HepG2 (cell line): ENCODE results near the gene RUVBL1. TPM values are rescaled to one million over a fixed set of nuclear protein-coding genes. Genes with fewer than 3 reads are reported as not detected.

ENCODE experiments used
- FOXK1 ChIP-seq: sonication (generic); formaldehyde crosslinking; IDR thresholded peaks from 2 replicates; pipeline ENCODE4 v1.4.0; 2020; ENCODE audit warnings: low read depth, missing genetic modification reagents, borderline replicate concordance
- NFRKB ChIP-seq: fragments of 450-650 bp; IDR thresholded peaks from 2 replicates; pipeline ENCODE4 v1.6.1; 2017
- REPIN1 ChIP-seq: sonication (generic); formaldehyde crosslinking; IDR thresholded peaks from 2 replicates; pipeline ENCODE4 v1.8.0; 2022; ENCODE audit warnings: missing genetic modification reagents, low read depth, mild to moderate bottlenecking, borderline replicate concordance
- ZC3H13 ChIP-seq: sonication (generic); formaldehyde crosslinking; IDR thresholded peaks from 2 replicates; pipeline ENCODE4 v1.8.1; 2023; ENCODE audit warnings: mild to moderate bottlenecking, missing genetic modification reagents, moderate library complexity
- ZFP62 ChIP-seq: sonication (generic); formaldehyde crosslinking; IDR thresholded peaks from 2 replicates; pipeline ENCODE4 v1.4.0; 2020; ENCODE audit warnings: missing genetic modification reagents
- ZNF343 ChIP-seq: sonication (generic); formaldehyde crosslinking; IDR thresholded peaks from 2 replicates; pipeline ENCODE4 v1.4.0; 2020; ENCODE audit warnings: mild to moderate bottlenecking, missing genetic modification reagents
- ZNF572 ChIP-seq: sonication (generic); formaldehyde crosslinking; IDR thresholded peaks from 2 replicates; pipeline ENCODE4 v1.5.1; 2020; ENCODE audit warnings: mild to moderate bottlenecking, missing genetic modification reagents
- ZNF616 ChIP-seq: sonication (generic); formaldehyde crosslinking; IDR thresholded peaks from 2 replicates; pipeline ENCODE4 v1.5.0; 2020; ENCODE audit warnings: low read depth, mild to moderate bottlenecking, missing genetic modification reagents
- polyA plus RNA-seq, 8 experiments: library from polyadenylated mRNA; depleted of rRNA in 3 of 8; stranded (reverse) in 7 of 8; unstranded in 1 of 8; fragments of >200 nt; fragmentation: Illumina TruSeq in 4 of 8; extraction: Trizol in 4 of 8; gene quantifications; 2 replicates each; pipeline versions ENCODE4 v1.2.1 to v1.2.3, GENCODE V29; 2011 to 2016; ENCODE audit warnings: low read depth in 4 of 8, missing spikeins in 1 of 8, mixed read lengths in 1 of 8; ENCODE audit not compliant: insufficient read depth in 1 of 8
- total RNA-seq, 5 experiments: library from RNA; depleted of rRNA; stranded (reverse); fragments of >200 nt; fragmentation: Illumina TruSeq; extraction: Trizol; gene quantifications; 2 replicates each; pipeline ENCODE4 v1.2.3, GENCODE V29; 2016; ENCODE audit warnings: low read depth in 1 of 5
- TF ChIP-seq, protein P1 (sequence below): sonication (generic); formaldehyde crosslinking; IDR thresholded peaks from 2 replicates; pipeline ENCODE4 v1.4.0; 2020; ENCODE audit warnings: missing genetic modification reagents
- TF ChIP-seq, protein P2 (sequence below): sonication (generic); formaldehyde crosslinking; IDR thresholded peaks from 2 replicates; pipeline ENCODE4 v1.4.0; 2020; ENCODE audit warnings: mild to moderate bottlenecking, missing genetic modification reagents
- TF ChIP-seq, protein P3 (sequence below): sonication (generic); formaldehyde crosslinking; conservative IDR thresholded peaks from 2 replicates; pipeline ENCODE4 v1.4.0; 2020; ENCODE audit warnings: missing genetic modification reagents
- TF ChIP-seq, protein P4 (sequence below): IDR thresholded peaks from 2 replicates; pipeline ENCODE4 v1.6.1; 2016; ENCODE audit warnings: low read depth

Gene RUVBL1
- total and polyA plus RNA-seq, 2 of the 13 experiments (the other 11 are each of a cell fraction or from before 2014, with no cell fraction given): 32.7 to 86.3 TPM

DNA sequence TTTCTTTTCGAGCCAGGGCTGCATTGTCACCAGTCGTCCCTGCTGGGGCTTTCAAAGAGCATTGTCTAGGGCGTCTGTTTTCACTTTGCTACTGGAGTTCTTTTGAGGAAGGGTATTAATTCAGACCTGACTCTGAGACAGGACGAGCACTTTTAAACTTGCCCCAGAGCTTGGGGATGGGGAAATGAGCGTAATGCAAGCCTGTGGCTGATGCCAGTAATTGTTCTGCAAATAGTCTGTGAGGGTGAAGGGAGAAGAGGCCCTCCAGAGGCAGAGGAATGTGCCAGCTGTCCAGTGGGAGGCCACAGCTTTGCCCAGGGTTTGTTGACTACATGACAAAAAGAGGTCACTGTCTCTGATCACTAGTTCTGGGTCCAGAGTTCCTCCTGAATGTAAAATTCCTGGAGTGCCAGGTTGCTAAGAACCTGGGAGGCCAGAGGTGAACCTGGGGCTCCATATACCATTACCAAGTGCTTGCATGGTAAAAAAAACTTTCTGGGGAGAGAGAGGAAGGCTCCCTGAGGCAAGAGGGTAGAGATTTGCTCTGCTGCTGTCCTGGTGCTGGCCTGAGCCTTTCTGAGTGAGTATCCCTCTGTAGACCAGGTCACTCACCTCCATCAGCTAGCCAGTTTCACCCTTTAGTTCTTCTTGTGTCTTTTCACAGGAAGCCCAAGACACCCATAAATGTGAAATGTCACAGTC is 44.5 kb upstream of the RUVBL1 start (continued):
- TF ChIP-seq, protein P1, sequence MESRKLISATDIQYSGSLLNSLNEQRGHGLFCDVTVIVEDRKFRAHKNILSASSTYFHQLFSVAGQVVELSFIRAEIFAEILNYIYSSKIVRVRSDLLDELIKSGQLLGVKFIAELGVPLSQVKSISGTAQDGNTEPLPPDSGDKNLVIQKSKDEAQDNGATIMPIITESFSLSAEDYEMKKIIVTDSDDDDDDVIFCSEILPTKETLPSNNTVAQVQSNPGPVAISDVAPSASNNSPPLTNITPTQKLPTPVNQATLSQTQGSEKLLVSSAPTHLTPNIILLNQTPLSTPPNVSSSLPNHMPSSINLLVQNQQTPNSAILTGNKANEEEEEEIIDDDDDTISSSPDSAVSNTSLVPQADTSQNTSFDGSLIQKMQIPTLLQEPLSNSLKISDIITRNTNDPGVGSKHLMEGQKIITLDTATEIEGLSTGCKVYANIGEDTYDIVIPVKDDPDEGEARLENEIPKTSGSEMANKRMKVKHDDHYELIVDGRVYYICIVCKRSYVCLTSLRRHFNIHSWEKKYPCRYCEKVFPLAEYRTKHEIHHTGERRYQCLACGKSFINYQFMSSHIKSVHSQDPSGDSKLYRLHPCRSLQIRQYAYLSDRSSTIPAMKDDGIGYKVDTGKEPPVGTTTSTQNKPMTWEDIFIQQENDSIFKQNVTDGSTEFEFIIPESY (CRISPR knock-in tag): peak; percentile 45; the same call in 1 of the 2 replicates
- no peak for TF ChIP-seq ZNF343
- TF ChIP-seq ZC3H13 (CRISPR knock-in tag): no peak
- peak; percentile 88; the same call in 1 of the 2 replicates for TF ChIP-seq FOXK1 (CRISPR knock-in tag)
- TF ChIP-seq, protein P2, sequence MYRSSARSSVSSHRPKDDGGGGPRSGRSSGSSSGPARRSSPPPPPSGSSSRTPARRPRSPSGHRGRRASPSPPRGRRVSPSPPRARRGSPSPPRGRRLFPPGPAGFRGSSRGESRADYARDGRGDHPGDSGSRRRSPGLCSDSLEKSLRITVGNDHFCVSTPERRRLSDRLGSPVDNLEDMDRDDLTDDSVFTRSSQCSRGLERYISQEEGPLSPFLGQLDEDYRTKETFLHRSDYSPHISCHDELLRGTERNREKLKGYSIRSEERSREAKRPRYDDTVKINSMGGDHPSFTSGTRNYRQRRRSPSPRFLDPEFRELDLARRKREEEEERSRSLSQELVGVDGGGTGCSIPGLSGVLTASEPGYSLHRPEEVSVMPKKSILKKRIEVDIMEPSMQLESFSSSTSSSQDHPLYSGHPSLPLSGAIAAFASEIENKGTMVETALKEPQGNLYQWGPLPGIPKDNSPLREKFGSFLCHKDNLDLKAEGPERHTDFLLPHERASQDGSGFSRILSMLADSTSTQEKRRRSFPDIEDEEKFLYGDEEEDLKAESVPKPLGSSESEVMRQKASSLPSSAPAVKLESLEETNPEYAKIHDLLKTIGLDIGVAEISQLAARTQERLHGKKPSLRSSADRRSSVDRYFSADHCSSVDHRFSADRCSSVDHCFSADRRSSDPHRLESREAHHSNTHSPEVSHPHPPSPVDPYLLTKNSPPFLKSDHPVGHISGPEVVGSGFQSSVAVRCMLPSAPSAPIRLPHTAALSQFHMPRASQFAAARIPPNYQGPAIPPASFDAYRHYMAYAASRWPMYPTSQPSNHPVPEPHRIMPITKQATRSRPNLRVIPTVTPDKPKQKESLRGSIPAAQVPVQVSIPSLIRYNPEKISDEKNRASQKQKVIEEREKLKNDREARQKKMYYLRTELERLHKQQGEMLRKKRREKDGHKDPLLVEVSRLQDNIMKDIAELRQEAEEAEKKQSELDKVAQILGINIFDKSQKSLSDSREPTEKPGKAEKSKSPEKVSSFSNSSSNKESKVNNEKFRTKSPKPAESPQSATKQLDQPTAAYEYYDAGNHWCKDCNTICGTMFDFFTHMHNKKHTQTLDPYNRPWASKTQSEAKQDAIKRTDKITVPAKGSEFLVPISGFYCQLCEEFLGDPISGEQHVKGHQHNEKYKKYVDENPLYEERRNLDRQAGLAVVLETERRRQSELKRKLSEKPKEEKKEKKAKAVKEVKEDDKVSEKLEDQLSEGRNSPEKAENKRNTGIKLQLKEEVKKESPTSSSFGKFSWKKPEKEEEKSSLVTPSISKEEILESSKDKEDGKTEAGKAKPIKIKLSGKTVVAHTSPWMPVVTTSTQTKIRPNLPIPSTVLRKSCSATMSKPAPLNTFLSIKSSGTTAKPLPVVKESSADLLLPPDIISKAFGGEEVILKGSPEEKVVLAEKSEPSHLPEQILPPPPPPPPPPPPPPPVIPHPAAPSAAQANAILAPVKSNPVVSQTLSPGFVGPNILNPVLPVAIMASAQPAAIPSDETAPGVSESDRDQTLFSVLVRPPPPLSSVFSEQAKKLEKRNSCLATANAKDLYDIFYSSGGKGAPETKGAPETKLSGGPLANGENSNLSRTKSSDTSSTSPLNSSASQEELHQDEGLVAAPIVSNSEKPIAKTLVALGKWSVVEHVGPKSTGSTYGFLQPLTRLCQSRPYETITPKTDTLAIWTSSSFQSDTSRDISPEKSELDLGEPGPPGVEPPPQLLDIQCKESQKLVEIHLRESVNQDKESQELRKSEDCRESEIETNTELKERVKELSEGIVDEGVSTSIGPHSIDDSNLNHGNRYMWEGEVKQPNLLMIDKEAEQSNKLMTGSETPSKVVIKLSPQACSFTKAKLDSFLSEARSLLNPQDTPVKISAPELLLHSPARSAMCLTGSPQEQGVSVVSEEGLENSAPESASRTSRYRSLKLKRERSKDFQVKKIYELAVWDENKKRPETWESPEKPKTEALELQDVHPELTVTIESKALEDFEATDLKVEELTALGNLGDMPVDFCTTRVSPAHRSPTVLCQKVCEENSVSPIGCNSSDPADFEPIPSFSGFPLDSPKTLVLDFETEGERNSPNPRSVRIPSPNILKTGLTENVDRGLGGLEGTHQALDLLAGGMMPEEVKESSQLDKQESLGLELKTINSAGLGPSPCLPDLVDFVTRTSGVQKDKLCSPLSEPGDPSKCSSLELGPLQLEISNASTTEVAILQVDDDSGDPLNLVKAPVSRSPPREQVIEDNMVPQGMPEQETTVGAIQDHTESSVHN: 0 out of 2 replicates have a peak, but pooled peaks have one; percentile 19
- TF ChIP-seq ZNF616: no peak
- TF ChIP-seq, protein P3, sequence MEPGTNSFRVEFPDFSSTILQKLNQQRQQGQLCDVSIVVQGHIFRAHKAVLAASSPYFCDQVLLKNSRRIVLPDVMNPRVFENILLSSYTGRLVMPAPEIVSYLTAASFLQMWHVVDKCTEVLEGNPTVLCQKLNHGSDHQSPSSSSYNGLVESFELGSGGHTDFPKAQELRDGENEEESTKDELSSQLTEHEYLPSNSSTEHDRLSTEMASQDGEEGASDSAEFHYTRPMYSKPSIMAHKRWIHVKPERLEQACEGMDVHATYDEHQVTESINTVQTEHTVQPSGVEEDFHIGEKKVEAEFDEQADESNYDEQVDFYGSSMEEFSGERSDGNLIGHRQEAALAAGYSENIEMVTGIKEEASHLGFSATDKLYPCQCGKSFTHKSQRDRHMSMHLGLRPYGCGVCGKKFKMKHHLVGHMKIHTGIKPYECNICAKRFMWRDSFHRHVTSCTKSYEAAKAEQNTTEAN: peak; percentile 77
- TF ChIP-seq, protein P4, sequence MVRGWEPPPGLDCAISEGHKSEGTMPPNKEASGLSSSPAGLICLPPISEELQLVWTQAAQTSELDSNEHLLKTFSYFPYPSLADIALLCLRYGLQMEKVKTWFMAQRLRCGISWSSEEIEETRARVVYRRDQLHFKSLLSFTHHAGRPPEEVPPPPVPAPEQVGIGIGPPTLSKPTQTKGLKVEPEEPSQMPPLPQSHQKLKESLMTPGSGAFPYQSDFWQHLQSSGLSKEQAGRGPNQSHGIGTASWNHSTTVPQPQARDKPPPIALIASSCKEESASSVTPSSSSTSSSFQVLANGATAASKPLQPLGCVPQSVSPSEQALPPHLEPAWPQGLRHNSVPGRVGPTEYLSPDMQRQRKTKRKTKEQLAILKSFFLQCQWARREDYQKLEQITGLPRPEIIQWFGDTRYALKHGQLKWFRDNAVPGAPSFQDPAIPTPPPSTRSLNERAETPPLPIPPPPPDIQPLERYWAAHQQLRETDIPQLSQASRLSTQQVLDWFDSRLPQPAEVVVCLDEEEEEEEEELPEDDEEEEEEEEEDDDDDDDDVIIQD: peak; percentile 60; the same call in 1 of the 2 replicates
- TF ChIP-seq ZNF572 (CRISPR knock-in tag): no peak
- TF ChIP-seq NFRKB: no peak
- TF ChIP-seq REPIN1: no peak
- TF ChIP-seq ZFP62 (CRISPR knock-in tag): no peak
